Lung (tissue), 12 donors: ENCODE data around the gene LIG3. TPM values are rescaled to one million over a fixed set of nuclear protein-coding genes. Genes with fewer than 3 reads are reported as not detected.
A peak's percentile ranks its signal among the peaks of the same experiment; 100 is the strongest.

Experiments
- ATAC-seq: fragments of 200-7000 bp; cut with Tn5 transposase; one replicate; pipeline ENCODE4 v1.9.1; 2020; ENCODE audit warnings: moderate number of reproducible peaks; ENCODE audit not compliant: insufficient read depth, low FRiP score
- DNase-seq, 3 donors: peaks; one replicate each; pipeline ENCODE4 v3.0.0-alpha.2; 2013 to 2017
- H3K27ac ChIP-seq, 2 donors: one replicate each; pipeline ENCODE4 v1.5.1; 2013; ENCODE audit warnings: mild to moderate bottlenecking in 2 of 2, moderate library complexity in 2 of 2, control low read depth in 1 of 2, inconsistent platforms in 1 of 2, low read depth in 1 of 2, low read length in 1 of 2
- H3K27me3 ChIP-seq, 3 donors: one replicate each; pipeline ENCODE4 v1.5.1; 2013; ENCODE audit warnings: low read length in 2 of 3; ENCODE audit not compliant: control insufficient read depth in 3 of 3, insufficient read depth in 3 of 3
- H3K36me3 ChIP-seq, 4 donors: one replicate each; pipeline ENCODE4 v1.5.1; 2013; ENCODE audit warnings: low read length in 4 of 4, mild to moderate bottlenecking in 1 of 4, moderate library complexity in 1 of 4; ENCODE audit not compliant: control insufficient read depth in 4 of 4, insufficient read depth in 4 of 4
- H3K4me1 ChIP-seq, 5 donors: one replicate each; pipeline ENCODE4 v1.5.1; 2013; ENCODE audit warnings: low read length in 5 of 5, mild to moderate bottlenecking in 2 of 5, moderate library complexity in 1 of 5; ENCODE audit not compliant: control insufficient read depth in 5 of 5, insufficient read depth in 5 of 5
- H3K4me3 ChIP-seq: one replicate; pipeline ENCODE4 v1.5.1; 2013; ENCODE audit warnings: mild to moderate bottlenecking, control low read depth, moderate library complexity
- H3K9ac ChIP-seq, 2 donors: one replicate each; pipeline ENCODE4 v1.5.1; 2013; ENCODE audit warnings: low read length in 2 of 2, control low read depth in 1 of 2; ENCODE audit not compliant: insufficient read depth in 1 of 2
- H3K9me3 ChIP-seq, 4 donors: one replicate each; pipeline ENCODE4 v1.5.1; 2013; ENCODE audit warnings: low read length in 3 of 4, mild to moderate bottlenecking in 1 of 4, moderate library complexity in 1 of 4; ENCODE audit not compliant: control insufficient read depth in 4 of 4, insufficient read depth in 3 of 4
- WGBS, 2 donors: extraction: QIAGEN DNeasy Blood & Tissue Kit; methylation state at CpG; one replicate each; pipeline ENCODE4 v1.1.7; 2013; 5-methylcytosine and 5-hydroxymethylcytosine counted together
- polyA plus RNA-seq, 2 donors: library from polyadenylated mRNA; stranded (reverse); fragments of 200-250 nt; gene quantifications; one replicate each; pipeline ENCODE4 v1.2.1, GENCODE V29; 2013
- total RNA-seq, 2 donors: library from RNA; depleted of rRNA in 1 of 2; stranded (reverse); fragments of >200 nt in 1 of 2; gene quantifications; one replicate each; pipeline ENCODE4 v1.2.1, GENCODE V29; 2014 to 2021
- TF ChIP-seq, protein P1 (sequence below): IDR thresholded peaks from 2 replicates; pipeline ENCODE4 v1.5.1; 2012; ENCODE audit warnings: mild to moderate bottlenecking; ENCODE audit errors: control extremely low read depth, extremely low read depth
- donor health status: control.
- donor health status: control.
- donor health status: Bipolar disorder and iron deficiency.
- donor health status: healthy.
- donor health status: DM: yes; HTN: yes; CAD: no.

Gene LIG3
- total and polyA plus RNA-seq, 4 donors, result 6.2 to 40.9 (median 26.1) TPM

DNA sequence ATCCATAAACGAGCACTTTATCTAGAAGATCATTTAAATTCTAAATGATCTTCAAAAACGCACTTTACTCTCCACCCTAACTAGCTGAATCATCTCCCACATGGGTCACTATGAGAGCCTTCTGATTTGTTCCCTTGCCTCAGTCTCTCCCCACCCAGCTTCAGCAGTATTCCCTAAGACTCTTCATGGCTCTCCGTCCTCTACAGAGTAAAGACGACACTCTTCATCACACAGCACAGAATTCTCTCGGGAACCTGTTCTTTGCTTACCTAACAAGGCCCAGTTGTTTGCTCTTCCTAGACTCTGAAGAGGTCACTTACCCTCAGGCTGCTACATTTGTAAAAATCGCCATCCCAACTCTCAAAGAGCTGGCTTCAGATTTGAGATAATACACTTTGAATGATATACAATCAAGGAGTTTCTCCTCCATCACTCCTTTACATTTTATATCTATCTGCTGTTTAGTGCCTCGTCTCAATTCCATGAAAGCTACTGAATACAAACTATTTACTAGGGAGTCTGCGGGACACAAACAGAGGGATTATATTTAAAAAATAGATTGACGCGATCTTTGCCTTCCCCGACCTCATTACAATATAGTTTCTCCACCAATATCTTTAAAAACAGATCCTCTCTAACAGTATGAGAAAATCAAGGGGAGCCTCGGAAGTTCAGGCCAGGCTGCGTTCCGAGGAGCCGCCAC, 511 bp upstream of the LIG3 start:
- peak overlapping the region; percentile 63 to 96 for H3K27ac ChIP-seq
- 23 to 26% methylated on average over 15 of the region's 15 CpGs for WGBS, 2 donors
- TF ChIP-seq, protein P1, sequence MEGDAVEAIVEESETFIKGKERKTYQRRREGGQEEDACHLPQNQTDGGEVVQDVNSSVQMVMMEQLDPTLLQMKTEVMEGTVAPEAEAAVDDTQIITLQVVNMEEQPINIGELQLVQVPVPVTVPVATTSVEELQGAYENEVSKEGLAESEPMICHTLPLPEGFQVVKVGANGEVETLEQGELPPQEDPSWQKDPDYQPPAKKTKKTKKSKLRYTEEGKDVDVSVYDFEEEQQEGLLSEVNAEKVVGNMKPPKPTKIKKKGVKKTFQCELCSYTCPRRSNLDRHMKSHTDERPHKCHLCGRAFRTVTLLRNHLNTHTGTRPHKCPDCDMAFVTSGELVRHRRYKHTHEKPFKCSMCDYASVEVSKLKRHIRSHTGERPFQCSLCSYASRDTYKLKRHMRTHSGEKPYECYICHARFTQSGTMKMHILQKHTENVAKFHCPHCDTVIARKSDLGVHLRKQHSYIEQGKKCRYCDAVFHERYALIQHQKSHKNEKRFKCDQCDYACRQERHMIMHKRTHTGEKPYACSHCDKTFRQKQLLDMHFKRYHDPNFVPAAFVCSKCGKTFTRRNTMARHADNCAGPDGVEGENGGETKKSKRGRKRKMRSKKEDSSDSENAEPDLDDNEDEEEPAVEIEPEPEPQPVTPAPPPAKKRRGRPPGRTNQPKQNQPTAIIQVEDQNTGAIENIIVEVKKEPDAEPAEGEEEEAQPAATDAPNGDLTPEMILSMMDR, result no peak
- H3K9ac ChIP-seq, result peak overlapping the region; percentile 54 to 70
- peaks cover 0 to 6% (median 5%) of the 10 kb centered on the region in 4 donors for H3K36me3 ChIP-seq
- no peak for ATAC-seq
- H3K4me3 ChIP-seq, result peak overlapping the region; percentile 90
- DNase-seq, result peak in 2 of 3 donors; percentile 13 to 14
- H3K9me3 ChIP-seq, result no peaks in the 10 kb centered on the region
- H3K4me1 ChIP-seq, result peaks cover 1 to 15% (median 12%) of the 10 kb centered on the region in 5 donors
- H3K27me3 ChIP-seq, result no peaks in the 10 kb centered on the region

DNA sequence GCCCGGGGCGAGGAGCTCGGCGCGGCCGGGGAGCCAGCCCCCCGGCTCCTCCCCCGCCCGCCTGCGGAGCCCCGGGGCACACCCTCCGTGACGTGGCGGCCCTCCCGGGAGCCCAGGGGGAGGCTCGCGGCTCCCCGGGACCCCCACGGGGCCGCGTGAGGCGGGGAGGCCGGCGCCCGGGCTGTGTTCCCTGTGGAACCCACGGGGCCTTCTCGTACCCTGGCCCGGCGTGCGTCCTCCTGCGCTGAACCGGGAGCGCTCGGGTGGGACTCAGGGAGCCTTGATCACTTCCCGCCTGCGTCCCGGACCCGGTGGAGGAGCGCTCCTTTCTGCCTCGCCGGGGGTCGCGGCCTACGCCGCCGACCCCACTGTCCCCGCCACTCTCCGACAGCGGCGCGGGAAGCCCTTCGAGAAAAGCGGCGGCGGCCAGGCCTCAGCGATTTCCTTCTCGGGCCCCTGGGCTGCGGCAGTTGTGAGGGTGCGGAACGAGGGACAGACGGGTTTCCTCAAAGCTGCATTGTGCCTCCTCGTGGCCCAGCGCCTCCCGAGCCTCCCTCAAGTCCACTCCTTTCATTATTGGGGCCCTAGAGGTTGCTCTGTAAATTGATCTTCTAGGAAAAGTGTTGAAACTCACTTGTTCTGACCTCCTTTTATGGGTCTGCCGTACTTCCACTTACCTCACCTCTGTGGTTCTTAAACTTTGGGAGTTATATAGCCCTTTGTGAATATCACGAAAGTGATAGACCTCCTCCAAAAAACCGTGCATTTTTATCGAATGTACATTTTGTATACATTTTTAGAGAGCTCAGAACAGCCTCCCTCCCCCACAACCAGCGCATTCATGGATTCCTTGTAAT, 597 bp downstream of the LIG3 start:
- ATAC-seq (peak; percentile 91), DNase-seq (peak; percentile 84 to 90 (median 86))
- TF ChIP-seq, protein P1, result peak; percentile 20
- Histone ChIP-seq H3K36me3 (peaks cover 0 to 7% (median 5%) of the 10 kb centered on the region in 4 donors), H3K9ac (peak overlapping the region; percentile 88 to 94), H3K27ac (peak overlapping the region; percentile 96 to 97), H3K4me3 (peak overlapping the region; percentile 90), H3K9me3 (no peaks in the 10 kb centered on the region), H3K27me3 (no peaks in the 10 kb centered on the region), H3K4me1 (peaks cover 1 to 15% (median 12%) of the 10 kb centered on the region in 5 donors)
- 0 to 1% methylated on average over 45 to 69 of the region's 69 CpGs for WGBS, 2 donors

DNA sequence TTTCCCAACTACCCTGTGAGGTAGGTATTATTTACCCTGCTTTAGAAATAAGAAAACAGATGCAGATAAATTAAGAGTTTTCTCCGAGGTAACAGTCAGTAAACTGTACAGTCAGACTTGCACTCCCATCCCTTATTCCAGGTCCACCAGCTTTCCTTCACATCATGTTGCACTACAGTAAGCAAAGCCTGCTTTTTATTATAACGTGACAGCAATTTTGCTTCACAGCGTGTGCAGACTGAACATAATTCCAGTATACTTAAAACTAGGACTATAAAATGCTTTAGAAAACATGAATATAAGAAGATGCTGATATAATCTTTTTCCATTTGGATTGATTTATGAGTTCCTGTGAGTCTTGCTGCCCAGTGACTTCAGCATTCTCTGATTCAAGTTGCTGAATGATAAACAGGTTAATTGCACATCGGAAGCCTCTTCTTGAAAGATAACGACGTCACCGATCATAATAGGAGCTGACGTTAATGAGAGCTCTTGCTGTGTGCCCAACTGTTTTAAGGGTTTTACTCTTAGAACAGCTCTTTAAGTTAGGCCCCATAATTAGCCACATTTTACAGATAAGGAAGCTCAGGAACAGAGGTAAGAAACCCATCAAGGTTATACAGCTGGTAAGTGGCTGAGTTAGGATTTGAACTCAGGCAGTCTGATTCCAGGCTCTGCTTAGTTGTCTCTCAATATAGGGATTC, 1.4 kb downstream of the LIG3 start:
- no peak for ATAC-seq
- Histone ChIP-seq H3K27ac (peak overlapping the region; percentile 96 to 97), H3K4me1 (peaks cover 1 to 15% (median 12%) of the 10 kb centered on the region in 5 donors), H3K9ac (peak overlapping the region; percentile 88 to 94), H3K27me3 (no peaks in the 10 kb centered on the region), H3K4me3 (peak overlapping the region; percentile 90), H3K9me3 (no peaks in the 10 kb centered on the region), H3K36me3 (peaks cover 3 to 7% (median 6%) of the 10 kb centered on the region in 4 donors)
- TF ChIP-seq, protein P1, result no peak
- 14 to 16% methylated on average over 8 of the region's 8 CpGs for WGBS, 2 donors
- peak in 2 of 3 donors; percentile 40 to 41 for DNase-seq
